ENCODE measurements around the gene SGF29. TPM values are rescaled to one million over a fixed set of nuclear protein-coding genes. Genes with fewer than 3 reads are reported as not detected.
"Not testable (repeated sequence)": the region's sequence is repeated elsewhere in the genome, so short reads cannot be mapped to it uniquely, and the experiment has no call there.

The SGF29 gene
- total RNA-seq, 1 donor from 2014 or later: 11.8 TPM

GRCh38 chr16:28532940-28533647 is 20.6 kb upstream of the SGF29 start:
- no peak for DNase-seq (ENCODE audit: low read depth)

GRCh38 chr16:28534542-28535373 is 19.0 kb upstream of the SGF29 start:
- DNase-seq (ENCODE audit: low read depth): no peak

- no peak for DNase-seq (ENCODE audit: low read depth)
Observed at GRCh38 chr16:28537076-28537475, 16.6 kb upstream of the SGF29 start.

- DNase-seq (ENCODE audit: low read depth): no peak
Observed at GRCh38 chr16:28537964-28538732, 15.6 kb upstream of the SGF29 start.

- DNase-seq (ENCODE audit: low read depth): peak; percentile 88
Observed at GRCh38 chr16:28538733-28539596, 14.8 kb upstream of the SGF29 start, which contains the start of gene NUPR1. Gene NUPR1, minus strand, starts transcription at chr16:28538974. Its CDS starts 67 bp downstream, at chr16:28538907.

GRCh38 chr16:28540346-28540745 is 13.4 kb upstream of the SGF29 start:
- no peak for DNase-seq (ENCODE audit: low read depth)

DNA sequence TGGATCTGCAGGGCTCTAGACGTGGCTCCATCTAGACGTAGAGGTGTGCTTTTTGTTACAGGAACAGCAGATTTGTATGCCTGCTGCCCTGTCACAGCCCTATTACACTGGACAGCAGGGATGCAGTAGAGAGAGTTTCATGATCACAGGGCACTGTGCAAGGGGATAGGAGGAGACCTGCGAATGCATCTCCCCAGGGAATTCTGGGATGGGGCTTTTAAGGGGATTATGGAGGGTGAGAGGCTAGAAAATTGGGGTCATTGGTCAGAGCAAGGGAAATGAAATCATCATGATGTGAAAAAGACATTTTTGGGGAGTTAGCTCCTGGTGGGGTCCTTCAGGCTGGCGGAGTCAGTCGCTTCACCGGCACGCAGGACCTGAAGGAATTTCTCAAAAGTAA is 11.1 kb upstream of the SGF29 start:
- no peak for DNase-seq (ENCODE audit: low read depth)

- DNase-seq (ENCODE audit: low read depth): peak; percentile 61
Observed at GRCh38 chr16:28543072-28543471, 10.6 kb upstream of the SGF29 start.

GRCh38 chr16:28544998-28545397 is 8.7 kb upstream of the SGF29 start:
- DNase-seq (ENCODE audit: low read depth): no peak

DNA sequence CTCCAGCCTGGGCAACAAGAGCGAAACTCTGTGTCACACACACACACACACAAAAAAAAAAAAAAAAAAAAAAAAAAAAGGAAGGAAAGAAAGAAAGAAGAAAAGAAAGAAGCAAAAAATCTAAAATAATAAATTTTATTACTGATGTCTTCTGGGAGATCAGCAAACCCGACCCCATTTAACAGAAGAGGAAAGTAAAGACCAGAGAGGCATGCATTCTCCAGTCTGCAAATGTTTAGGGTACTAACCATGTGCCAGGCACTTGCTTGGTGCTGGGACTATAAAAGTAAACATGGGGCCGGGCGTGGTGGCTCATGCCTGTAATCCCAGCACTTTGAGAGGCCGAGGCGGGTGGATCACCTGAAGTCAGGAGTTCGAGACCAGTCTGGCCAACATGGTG is 7.8 kb upstream of the SGF29 start:
- DNase-seq (ENCODE audit: low read depth): not testable (repeated sequence)

DNA sequence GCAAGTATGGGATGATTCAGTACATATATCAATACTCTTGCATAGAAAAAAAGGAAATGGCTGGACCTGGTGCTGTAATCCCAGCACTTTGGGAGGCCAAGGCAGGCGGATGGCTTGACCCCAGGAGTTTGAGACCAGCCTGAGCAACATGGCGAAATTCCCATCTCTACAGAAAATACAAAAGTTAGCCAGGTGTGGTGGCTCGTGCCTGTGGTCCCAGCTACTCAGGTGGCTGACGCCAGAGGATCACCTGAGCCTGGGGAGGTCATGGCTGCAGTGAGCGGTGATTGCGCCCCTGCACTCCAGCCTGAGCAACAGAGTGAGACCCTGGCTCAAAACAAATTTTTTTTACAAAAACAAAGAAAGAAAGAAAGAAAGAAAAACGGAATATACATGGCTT is 7.1 kb upstream of the SGF29 start:
- no peak for DNase-seq (ENCODE audit: low read depth)

- no peak for DNase-seq (ENCODE audit: low read depth)
Observed at GRCh38 chr16:28548306-28548802, 5.4 kb upstream of the SGF29 start.

DNA sequence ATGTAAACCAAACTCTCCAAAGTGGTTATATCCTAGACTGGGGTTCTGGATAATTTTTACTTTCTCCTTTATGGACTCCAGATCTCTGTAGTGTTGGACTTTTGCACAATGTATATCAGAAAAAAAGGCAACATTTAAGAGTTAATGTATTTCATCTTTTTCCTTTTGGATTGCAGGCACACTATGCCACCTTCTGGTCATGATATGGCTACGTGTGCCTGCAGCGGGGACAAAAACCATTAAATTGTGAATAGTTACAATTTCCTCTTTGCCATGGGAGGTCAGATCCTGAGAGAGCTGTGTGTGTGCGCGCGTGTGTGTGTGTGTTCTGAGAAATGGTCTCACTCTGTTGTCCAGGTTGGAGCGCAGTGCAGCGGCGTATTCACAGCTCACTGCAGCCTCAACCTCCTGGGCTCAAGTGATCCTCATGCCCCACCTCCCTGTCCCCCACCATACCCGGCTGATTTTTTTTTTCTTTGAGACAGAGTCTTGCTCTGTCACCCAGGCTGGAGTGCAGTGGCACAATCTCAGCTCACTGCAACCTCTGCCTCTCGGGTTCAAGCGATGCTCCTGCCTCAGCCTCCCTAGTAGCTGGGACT is 4.3 kb upstream of the SGF29 start:
- DNase-seq (ENCODE audit: low read depth): peak; percentile 36

- no peak for DNase-seq (ENCODE audit: low read depth)
Observed at GRCh38 chr16:28554634-28555423, 1.1 kb downstream of the SGF29 start.

- DNase-seq (ENCODE audit: low read depth): no peak
Observed at GRCh38 chr16:28555561-28555960, 1.8 kb downstream of the SGF29 start.

GRCh38 chr16:28556914-28557320 is 3.2 kb downstream of the SGF29 start:
- no peak for DNase-seq (ENCODE audit: low read depth)

DNA sequence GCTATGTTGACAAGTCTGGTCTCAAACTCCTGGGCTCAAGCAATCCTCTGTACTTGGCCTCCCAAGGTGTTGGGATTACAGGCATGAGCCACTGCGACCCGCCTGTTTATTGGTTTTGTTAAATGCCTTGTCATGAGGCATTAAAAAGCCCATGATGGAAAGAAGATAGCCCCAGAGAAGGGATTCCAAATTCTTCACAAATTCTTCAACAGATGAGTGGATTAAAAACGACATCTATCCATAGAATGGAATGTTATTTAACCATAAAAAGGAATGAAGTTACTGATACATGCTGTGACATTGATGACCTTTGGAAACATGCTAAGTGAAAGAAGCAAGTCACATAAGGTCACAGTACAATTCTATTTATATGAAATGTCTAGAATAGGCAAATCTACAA is 4.7 kb downstream of the SGF29 start:
- DNase-seq (ENCODE audit: low read depth): no peak

GRCh38 chr16:28561557-28562187 is 8.0 kb downstream of the SGF29 start:
- DNase-seq (ENCODE audit: low read depth): no peak

DNA sequence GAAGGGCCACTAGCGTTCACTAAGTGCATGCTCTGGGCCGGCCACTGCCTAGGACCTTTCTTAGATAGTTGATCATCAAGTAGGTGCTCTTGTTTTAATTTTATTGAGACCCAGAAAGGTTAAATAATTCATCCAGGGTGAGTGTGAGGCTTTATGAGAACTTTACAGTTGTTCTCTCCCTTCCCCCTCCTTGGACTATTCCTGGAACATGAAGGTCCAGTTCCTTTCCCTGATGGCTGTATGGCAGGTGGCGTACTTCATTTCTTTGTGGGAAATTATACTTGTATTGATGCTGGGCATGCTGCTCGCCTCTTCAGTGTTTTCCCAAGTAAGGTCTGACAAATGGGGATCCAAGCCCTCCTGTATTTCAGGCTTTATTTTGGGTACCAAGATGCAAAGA is 8.5 kb downstream of the SGF29 start:
- no peak for DNase-seq (ENCODE audit: low read depth)
